NB4 (cell line): ENCODE measurements around the gene EPG5.
A peak's percentile ranks its signal among the peaks of the same experiment; 100 is the strongest.
"Not testable (repeated sequence)": the region's sequence is repeated elsewhere in the genome, so short reads cannot be mapped to it uniquely, and the experiment has no call there.

Experiments used
- DNase-seq: peaks from one replicate; pipeline ENCODE4 v3.0.0; 2010; ENCODE audit warnings: low read depth
- H3K4me3 ChIP-seq: one replicate; pipeline ENCODE4 v1.5.1; 2011; ENCODE audit warnings: mild to moderate bottlenecking, low read depth, low read length, moderate library complexity
- CTCF ChIP-seq: IDR thresholded peaks from one replicate; pipeline ENCODE4 v1.5.1; 2012; ENCODE audit warnings: low read depth, low read length
- MYC ChIP-seq: IDR thresholded peaks from 2 replicates; pipeline ENCODE4 v1.6.1; 2011; ENCODE audit warnings: low read depth, low read length
- POLR2A ChIP-seq: IDR thresholded peaks from 2 replicates; pipeline ENCODE4 v1.6.1; 2011; ENCODE audit warnings: mild to moderate bottlenecking; ENCODE audit not compliant: insufficient read length; ENCODE audit errors: extremely low read depth
- TF ChIP-seq, protein P1 (sequence below): IDR thresholded peaks from 2 replicates; pipeline ENCODE4 v1.6.1; 2011; ENCODE audit warnings: low read depth, low read length

The EPG5 gene

GRCh38 chr18:45998244-45998643, 31.1 kb upstream of the EPG5 start:
- H3K4me3 ChIP-seq = no peak overlapping the region
- TF ChIP-seq POLR2A (no peak), CTCF (no peak), MYC (no peak)
- TF ChIP-seq, protein P1, sequence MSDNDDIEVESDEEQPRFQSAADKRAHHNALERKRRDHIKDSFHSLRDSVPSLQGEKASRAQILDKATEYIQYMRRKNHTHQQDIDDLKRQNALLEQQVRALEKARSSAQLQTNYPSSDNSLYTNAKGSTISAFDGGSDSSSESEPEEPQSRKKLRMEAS = no peak
- DNase-seq = no peak

GRCh38 chr18:45997700-45998151, 30.6 kb upstream of the EPG5 start:
- no peak overlapping the region for H3K4me3 ChIP-seq
- DNase-seq = no peak
- TF ChIP-seq CTCF = no peak

DNA sequence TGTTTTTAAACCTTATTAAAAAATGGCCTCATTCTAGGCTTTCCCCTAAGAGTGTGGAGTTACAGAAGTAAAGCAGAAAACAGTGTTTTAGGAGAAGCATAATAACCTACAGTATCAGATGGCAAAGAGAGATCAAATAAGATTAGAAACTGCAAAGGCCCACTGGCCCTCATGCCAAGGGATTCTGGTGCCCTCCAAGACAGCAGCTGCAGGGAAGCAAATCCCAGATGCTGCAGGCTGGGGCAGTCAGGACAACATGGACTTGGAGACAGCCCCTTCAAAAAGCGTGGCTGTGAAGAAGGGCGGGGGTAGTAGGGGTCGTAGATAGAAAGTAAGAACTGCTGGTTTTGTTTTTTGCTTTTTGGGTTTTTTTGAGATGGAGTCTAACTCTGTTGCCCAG, 28.3 kb upstream of the EPG5 start:
- H3K4me3 ChIP-seq = no peak overlapping the region
- TF ChIP-seq MYC (no peak), CTCF (no peak), POLR2A (no peak)
- TF ChIP-seq, protein P1 = no peak
- no peak for DNase-seq

GRCh38 chr18:45993438-45993837, 26.3 kb upstream of the EPG5 start:
- peak; percentile 13 for DNase-seq
- no peak overlapping the region for H3K4me3 ChIP-seq
- TF ChIP-seq CTCF (no peak), MYC (no peak), POLR2A (no peak)
- TF ChIP-seq, protein P1 = no peak

- not testable (repeated sequence) for DNase-seq, H3K4me3 ChIP-seq
These were observed 25.4 kb upstream of the EPG5 start for GRCh38 chr18:45992527-45992926.

- no peak for DNase-seq
- H3K4me3 ChIP-seq = no peak overlapping the region
- TF ChIP-seq MYC = no peak
- TF ChIP-seq CTCF = no peak
- TF ChIP-seq POLR2A = no peak
- TF ChIP-seq, protein P1 = no peak
These were observed 24.7 kb upstream of the EPG5 start for GRCh38 chr18:45991788-45992187.
